NCI-H446 treated with DMSO at 0.1 percent for 48 hours (cell line): ENCODE results near the gene HSD17B3.
"Not testable (repeated sequence)": the region's sequence is repeated elsewhere in the genome, so short reads cannot be mapped to it uniquely, and the experiment has no call there.

Source experiments
- DNase-seq: peaks from one replicate; lab custom pipeline; 2025; lab: John Stamatoyannopoulos, UW

Gene HSD17B3

GRCh38 chr9:96302021-96302420 lies at the start of gene HSD17B3:
HSD17B3 (minus strand) TSS chr9:96302176; CDS start chr9:96302104, 72 bp downstream.
- DNase-seq = no peak

GRCh38 chr9:96350866-96351265 lies 48.9 kb upstream of the HSD17B3 start:
- DNase-seq = no peak

- no peak for DNase-seq
Observed at GRCh38 chr9:96348261-96348660, 46.3 kb upstream of the HSD17B3 start.

- DNase-seq = no peak
Observed at GRCh38 chr9:96345551-96345950, 43.6 kb upstream of the HSD17B3 start.

GRCh38 chr9:96344458-96345180 lies 42.6 kb upstream of the HSD17B3 start:
- DNase-seq = peak; percentile 37

- DNase-seq = no peak
Observed at GRCh38 chr9:96343515-96344360, 41.8 kb upstream of the HSD17B3 start.

- no peak for DNase-seq
Observed at GRCh38 chr9:96342571-96343245, 40.7 kb upstream of the HSD17B3 start.

GRCh38 chr9:96340707-96341106 lies 38.7 kb upstream of the HSD17B3 start:
- DNase-seq = no peak

- DNase-seq = no peak
Observed at GRCh38 chr9:96338299-96338698, 36.3 kb upstream of the HSD17B3 start.

- no peak for DNase-seq
Observed at GRCh38 chr9:96333958-96334357, 32.0 kb upstream of the HSD17B3 start.

GRCh38 chr9:96331236-96331947 lies 29.4 kb upstream of the HSD17B3 start:
- no peak for DNase-seq

- no peak for DNase-seq
Observed at GRCh38 chr9:96327694-96328352, 25.8 kb upstream of the HSD17B3 start.

GRCh38 chr9:96323169-96323568 lies 21.2 kb upstream of the HSD17B3 start:
- DNase-seq = no peak

- DNase-seq = not testable (repeated sequence)
Observed at GRCh38 chr9:96322736-96323135, 20.8 kb upstream of the HSD17B3 start.

- DNase-seq = not testable (repeated sequence)
Observed at GRCh38 chr9:96322210-96322609, 20.2 kb upstream of the HSD17B3 start.

GRCh38 chr9:96321515-96321914 lies 19.5 kb upstream of the HSD17B3 start:
- no peak for DNase-seq

GRCh38 chr9:96320749-96321280 lies 18.8 kb upstream of the HSD17B3 start:
- DNase-seq = no peak

GRCh38 chr9:96318921-96319565 lies 17.1 kb upstream of the HSD17B3 start:
- no peak for DNase-seq

- no peak for DNase-seq
Observed at GRCh38 chr9:96317335-96317980, 15.5 kb upstream of the HSD17B3 start.

- DNase-seq = no peak
Observed at GRCh38 chr9:96309850-96310249, 7.9 kb upstream of the HSD17B3 start.
